ENCODE results near the gene UCP2. TPM values are rescaled to one million over a fixed set of nuclear protein-coding genes. Genes with fewer than 3 reads are reported as not detected.

The UCP2 gene
- total and polyA plus RNA-seq, 2 donors (not counting 3 experiments of a cell fraction or from before 2014, with no cell fraction given): 16.5 to 24.0 TPM

DNA sequence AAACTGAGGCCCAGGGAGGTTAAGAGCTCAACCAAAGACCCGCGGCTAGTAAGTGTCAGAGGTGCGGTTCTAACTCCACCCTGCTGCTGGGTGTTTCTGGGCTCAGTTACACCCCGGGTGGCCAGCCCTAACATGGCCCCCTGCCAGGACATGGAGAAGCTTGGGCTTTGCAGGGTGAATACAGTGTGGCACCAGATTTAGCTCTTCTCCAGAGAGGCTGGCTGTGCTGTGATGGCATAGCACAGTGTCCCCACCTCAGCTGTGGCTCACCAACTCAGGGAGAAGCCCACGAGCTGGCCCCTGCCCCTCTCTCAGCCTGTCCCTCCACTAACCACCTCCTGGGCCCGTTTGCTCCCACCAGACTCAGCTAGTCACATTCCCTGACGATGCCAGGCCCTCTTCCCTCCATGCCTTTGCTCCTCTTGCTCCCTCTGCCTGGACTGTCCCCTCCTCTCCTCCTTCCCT, 19.2 kb upstream of the UCP2 start:
- dilution Hi-C loops (cut with MboI; ENCODE audit: extremely low pct_ligation_motif_present, low sequenced_read_pairs): no loop called here
- CTCF ChIA-PET: interaction anchor here (1.0 to 1.4 kb wide), 3 partner anchors 12 to 38 kb away, joined by 3 read pairs; partner anchors contain the start of gene UCP2
- no TSS peak for BruUV-seq (replicated peaks)
- POLR2A ChIA-PET: no interaction called here
- Histone ChIP-seq H3K4me1 (ENCODE audit: control insufficient read depth, extremely low read depth, insufficient read depth, low read length) (no peaks in the 10 kb centered on the region), H3K36me3 (ENCODE audit: control insufficient read depth in 2 of 2, extremely low read depth in 1 of 2, insufficient read depth in 2 of 2, low read length in 2 of 2) (no peaks in the 10 kb centered on the region), H3K4me3 (replicated peaks in 1 of 3; ENCODE audit: insufficient read depth in 1 of 3, low read depth in 1 of 3, low read length in 3 of 3) (no peak overlapping the region), H3K9me1 (replicated peaks; ENCODE audit: control insufficient read depth, extremely low read depth, insufficient read depth, low read length) (no peaks in the 10 kb centered on the region), H3K79me2 (ENCODE audit: control insufficient read depth, insufficient read depth, low read length) (no peaks in the 10 kb centered on the region), H3K27ac (ENCODE audit: insufficient read depth, low read depth, low read length) (no peak overlapping the region), H2AFZ (ENCODE audit: low read depth, low read length) (no peak overlapping the region), H3K4me2 (ENCODE audit: insufficient read depth, low read length) (no peak overlapping the region), H3K27me3 (ENCODE audit: control insufficient read depth in 2 of 2, insufficient read depth in 2 of 2, low read length in 2 of 2) (no peaks in the 10 kb centered on the region), H3K9ac (replicated peaks; ENCODE audit: extremely low read depth, insufficient read depth, low read length) (no peak overlapping the region), H4K20me1 (replicated peaks; ENCODE audit: control insufficient read depth, extremely low read depth, insufficient read depth, low read length) (no peaks in the 10 kb centered on the region), H3K9me3 (replicated peaks; ENCODE audit: control insufficient read depth, insufficient read depth, low read length) (no peaks in the 10 kb centered on the region)
- TF ChIP-seq FOS (IDR thresholded peaks at IDR 0.05; ENCODE audit: borderline replicate concordance, insufficient read depth, low read length) (no peak), POLR2AphosphoS5 (IDR thresholded peaks at IDR 0.05; ENCODE audit: insufficient read depth, low read depth, low read length) (no peak), MYC (IDR thresholded peaks at IDR 0.05; ENCODE audit: low read depth, low read length) (no peak), JUN (IDR thresholded peaks at IDR 0.05; ENCODE audit: borderline replicate concordance, insufficient read depth, insufficient read length, low read depth) (no peak), MAX (IDR thresholded peaks at IDR 0.05; ENCODE audit: insufficient read depth, insufficient read length) (no peak), POLR2A (IDR thresholded peaks at IDR 0.05; ENCODE audit: low read depth, low read length) (no peak), GATA2 (IDR thresholded peaks at IDR 0.05; ENCODE audit: insufficient read depth, insufficient read length, low read depth, low read length) (no peak), EZH2 (IDR thresholded peaks at IDR 0.05; ENCODE audit: borderline replicate concordance, low read depth, low read length, severe bottlenecking) (no peak), CTCF (IDR thresholded peaks at IDR 0.05; ENCODE audit: extremely low read depth in 1 of 2, insufficient read depth in 1 of 2, low read depth in 1 of 2, low read length in 2 of 2) (no peak)
- FAIRE-seq (no peak), DNase-seq (ENCODE audit: low read depth, low spot score) (no peak)
- intact Hi-C loops (cut with micrococcal nuclease): no loop called here
